Mucosa of rectum (tissue), 2 donors: ENCODE data around the gene PLEKHG7.

Experiments used
- H3K27ac ChIP-seq, 2 donors: one replicate each; pipeline ENCODE4 v1.7.0; 2013; ENCODE audit warnings: inconsistent platforms in 2 of 2, low read depth in 2 of 2, low read length in 2 of 2
- H3K27me3 ChIP-seq, 2 donors: one replicate each; pipeline ENCODE4 v1.7.0; 2013; ENCODE audit warnings: low read length in 2 of 2; ENCODE audit not compliant: control insufficient read depth in 2 of 2, insufficient read depth in 2 of 2
- H3K36me3 ChIP-seq, 2 donors: one replicate each; pipeline ENCODE4 v1.7.0; 2013; ENCODE audit warnings: low read length in 2 of 2; ENCODE audit not compliant: control insufficient read depth in 2 of 2, insufficient read depth in 2 of 2
- H3K4me1 ChIP-seq, 2 donors: one replicate each; pipeline ENCODE4 v1.7.0; 2013; ENCODE audit warnings: low read length in 2 of 2, mild to moderate bottlenecking in 1 of 2; ENCODE audit not compliant: control insufficient read depth in 2 of 2, insufficient read depth in 2 of 2
- H3K4me3 ChIP-seq, 2 donors: one replicate each; pipeline ENCODE4 v1.7.0; 2013; ENCODE audit warnings: low read length in 2 of 2
- H3K9ac ChIP-seq, 2 donors: one replicate each; pipeline ENCODE4 v1.7.0; 2013; ENCODE audit warnings: low read length in 2 of 2, low read depth in 1 of 2, mild to moderate bottlenecking in 1 of 2
- H3K9me3 ChIP-seq, 2 donors: one replicate each; pipeline ENCODE4 v1.7.0; 2013; ENCODE audit warnings: low read length in 2 of 2; ENCODE audit not compliant: control insufficient read depth in 2 of 2
- donor health status: healthy.
- donor health status: Normal muscosa, but diverticular disease.

The PLEKHG7 gene

DNA sequence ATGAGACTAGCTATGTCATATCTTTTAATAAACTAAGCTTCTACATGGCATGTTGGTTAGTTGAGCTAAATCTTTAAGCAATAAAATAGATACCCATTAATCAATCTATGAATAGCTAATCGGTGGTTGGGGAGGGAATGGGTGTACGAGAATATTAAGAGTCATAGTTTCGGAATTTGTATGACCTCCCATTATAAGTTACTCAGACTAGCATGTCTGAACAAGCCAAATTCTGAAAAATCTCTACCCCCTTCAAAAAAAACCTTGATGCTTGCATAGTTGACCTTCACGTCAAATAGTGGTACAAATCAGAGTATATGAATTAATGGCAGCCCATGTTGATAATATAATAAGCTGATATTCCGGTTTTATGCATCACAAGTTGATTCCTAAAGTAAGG, 60.0 kb downstream of the PLEKHG7 start:
- no peak overlapping the region for H3K9ac ChIP-seq
- no peaks in the 10 kb centered on the region for H3K9me3 ChIP-seq
- no peak overlapping the region for H3K27ac ChIP-seq
- no peaks in the 10 kb centered on the region for H3K36me3 ChIP-seq
- no peaks in the 10 kb centered on the region for H3K4me1 ChIP-seq
- H3K27me3 ChIP-seq: no peaks in the 10 kb centered on the region
- H3K4me3 ChIP-seq: no peak overlapping the region

DNA sequence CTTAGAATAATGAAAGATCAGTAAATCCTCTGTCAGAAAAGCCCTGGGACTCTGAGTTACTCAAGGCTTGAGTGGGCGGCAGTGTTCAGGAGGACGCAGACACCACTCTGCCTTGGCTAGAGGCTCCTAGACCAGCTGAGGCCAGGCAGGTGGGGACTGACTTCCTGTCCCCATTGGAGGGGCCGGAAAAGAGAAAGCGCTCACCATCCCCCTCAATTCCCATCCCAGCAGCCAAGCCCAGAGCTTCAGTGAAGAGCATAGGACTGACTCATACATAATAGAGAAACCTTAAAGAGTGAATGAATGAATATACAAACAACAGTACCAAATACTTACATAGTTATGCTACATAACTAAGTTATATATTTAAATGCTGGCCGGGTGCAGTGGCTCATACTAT, 62.0 kb downstream of the PLEKHG7 start:
- Histone ChIP-seq H3K4me1 (no peaks in the 10 kb centered on the region), H3K9me3 (no peaks in the 10 kb centered on the region), H3K27ac (no peak overlapping the region), H3K27me3 (no peaks in the 10 kb centered on the region), H3K4me3 (no peak overlapping the region), H3K9ac (no peak overlapping the region), H3K36me3 (no peaks in the 10 kb centered on the region)

DNA sequence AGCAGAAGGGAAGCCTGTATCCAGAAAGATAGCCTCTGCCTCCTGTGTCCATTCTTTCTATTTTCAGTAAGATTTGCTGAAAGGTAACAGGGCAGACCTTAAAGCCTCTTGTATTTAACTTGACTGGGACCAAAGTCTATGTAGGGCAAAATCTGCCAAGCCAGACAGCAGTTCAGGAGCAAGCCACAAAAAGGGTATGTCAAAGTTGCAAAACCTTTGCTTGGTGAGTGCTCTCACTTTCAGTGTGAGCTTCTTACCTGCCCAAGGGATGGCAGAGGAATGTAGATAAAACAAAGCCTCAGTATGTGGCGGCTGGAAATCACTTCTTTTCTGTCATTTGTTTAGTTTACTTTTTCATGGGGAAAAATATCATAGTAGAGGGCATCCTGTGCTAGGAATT, 63.1 kb downstream of the PLEKHG7 start:
- H3K4me3 ChIP-seq: no peak overlapping the region
- no peaks in the 10 kb centered on the region for H3K9me3 ChIP-seq
- no peaks in the 10 kb centered on the region for H3K4me1 ChIP-seq
- H3K27me3 ChIP-seq: no peaks in the 10 kb centered on the region
- H3K36me3 ChIP-seq: no peaks in the 10 kb centered on the region
- no peak overlapping the region for H3K27ac ChIP-seq
- no peak overlapping the region for H3K9ac ChIP-seq

DNA sequence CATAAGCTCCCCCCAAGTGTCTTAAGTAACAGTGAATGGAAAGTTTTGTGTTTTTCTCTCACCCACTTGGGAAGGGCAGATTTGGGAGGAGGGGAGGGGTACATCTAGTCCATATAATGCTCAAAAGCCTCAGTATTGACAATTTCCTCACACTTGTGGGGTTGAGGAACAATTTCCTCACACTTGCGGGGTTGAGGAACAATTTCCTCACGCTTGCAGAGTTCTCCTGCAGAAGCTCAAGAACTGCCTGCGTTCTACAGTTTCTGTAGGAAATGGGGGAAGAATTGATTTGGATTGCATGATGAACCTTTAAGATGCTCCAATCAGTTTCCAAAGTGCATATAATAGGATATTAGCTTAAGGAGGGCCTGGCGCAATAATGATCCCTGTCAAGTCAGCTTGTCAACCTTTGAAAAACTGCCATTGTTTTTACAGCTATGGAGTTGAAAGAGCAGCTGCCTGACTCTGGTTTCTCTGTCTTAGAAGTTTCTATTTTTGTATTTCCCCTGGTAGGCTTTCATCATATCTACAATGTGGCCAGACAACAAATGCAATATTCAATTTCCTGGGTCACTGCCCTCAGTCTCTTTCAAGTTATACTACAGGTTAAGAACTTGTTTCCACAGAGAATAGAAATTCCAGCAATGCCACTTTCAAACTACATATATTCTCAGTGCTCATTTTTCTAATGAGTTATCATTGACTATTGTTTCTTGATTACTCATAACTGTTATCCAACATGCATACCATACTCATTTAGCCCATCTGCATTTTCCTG, 66.5 kb downstream of the PLEKHG7 start:
- Histone ChIP-seq H3K27me3 (no peaks in the 10 kb centered on the region), H3K9ac (no peak overlapping the region), H3K27ac (peak overlapping the region in 1 of 2 donors; percentile 35), H3K4me3 (no peak overlapping the region), H3K9me3 (no peaks in the 10 kb centered on the region), H3K36me3 (no peaks in the 10 kb centered on the region), H3K4me1 (no peaks in the 10 kb centered on the region)

DNA sequence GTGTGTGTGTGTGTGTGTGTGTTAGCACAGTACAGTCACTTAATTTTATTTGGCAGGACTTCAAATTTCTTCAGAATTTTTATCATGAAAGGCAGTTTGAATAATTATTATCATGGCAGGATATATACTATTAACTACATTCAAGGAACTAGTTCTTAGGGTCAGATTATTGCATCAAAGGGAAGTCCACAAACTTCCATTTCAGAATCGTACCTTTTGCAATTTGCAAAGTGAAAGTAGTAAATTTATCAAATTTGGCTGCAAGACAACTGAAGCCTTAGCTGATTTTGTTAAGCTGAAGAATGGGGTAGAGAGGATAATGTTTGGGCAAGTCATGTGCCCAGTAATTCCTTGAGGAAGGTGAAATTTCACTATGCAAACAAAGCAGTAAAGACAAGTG, 68.2 kb downstream of the PLEKHG7 start:
- Histone ChIP-seq H3K27me3 (no peaks in the 10 kb centered on the region), H3K4me3 (no peak overlapping the region), H3K9ac (no peak overlapping the region), H3K9me3 (no peaks in the 10 kb centered on the region), H3K27ac (no peak overlapping the region), H3K4me1 (no peaks in the 10 kb centered on the region), H3K36me3 (peaks cover 3 to 4% of the 10 kb centered on the region in 2 donors)

DNA sequence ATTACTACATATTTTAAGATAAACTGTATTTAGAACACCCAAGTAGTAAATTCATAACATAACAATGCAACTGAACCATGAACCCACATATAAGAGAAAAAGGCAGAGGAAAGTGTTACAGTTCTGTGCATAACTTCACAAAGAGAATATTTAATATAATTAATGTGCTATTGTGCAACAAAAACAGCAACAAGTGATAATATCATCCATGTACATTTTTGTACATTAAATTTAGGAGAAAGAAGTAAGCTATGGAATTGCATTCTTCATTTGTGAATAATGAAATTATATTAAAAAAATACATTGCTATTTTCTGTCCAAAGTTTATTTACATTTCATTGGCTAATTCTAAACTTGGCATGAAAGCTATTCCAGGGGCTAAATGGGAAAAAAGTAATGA, 72.6 kb downstream of the PLEKHG7 start:
- peaks cover 27 to 28% of the 10 kb centered on the region in 2 donors for H3K36me3 ChIP-seq

DNA sequence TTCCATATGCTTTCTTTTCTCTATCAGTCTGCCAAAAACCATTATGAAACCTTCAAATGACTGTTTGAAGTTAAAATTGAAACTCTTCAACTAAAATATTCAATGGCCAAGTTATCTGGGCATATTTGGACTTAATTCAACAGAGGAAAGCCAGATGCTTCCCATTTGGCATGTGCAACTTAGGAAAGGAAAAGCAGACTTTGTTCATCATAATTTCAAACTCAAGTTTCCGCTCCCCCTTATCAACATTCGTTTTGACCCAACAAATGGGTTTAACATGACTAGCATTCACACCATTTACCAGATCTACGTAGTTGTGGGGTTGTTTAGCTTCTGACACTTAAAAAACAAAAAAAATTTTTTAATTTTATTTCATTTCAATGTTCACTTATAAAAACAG, 75.7 kb downstream of the PLEKHG7 start:
- Histone ChIP-seq H3K27me3 (no peaks in the 10 kb centered on the region), H3K4me1 (no peaks in the 10 kb centered on the region), H3K27ac (no peak overlapping the region), H3K4me3 (no peak overlapping the region), H3K9me3 (no peaks in the 10 kb centered on the region), H3K9ac (no peak overlapping the region), H3K36me3 (peaks cover 35% of the 10 kb centered on the region in 2 donors)

More for the DNA sequence above, 72.6 kb downstream of the PLEKHG7 start:
- Histone ChIP-seq H3K9me3 (no peaks in the 10 kb centered on the region), H3K4me3 (no peak overlapping the region), H3K4me1 (no peaks in the 10 kb centered on the region), H3K9ac (no peak overlapping the region), H3K27me3 (no peaks in the 10 kb centered on the region), H3K27ac (no peak overlapping the region)

DNA sequence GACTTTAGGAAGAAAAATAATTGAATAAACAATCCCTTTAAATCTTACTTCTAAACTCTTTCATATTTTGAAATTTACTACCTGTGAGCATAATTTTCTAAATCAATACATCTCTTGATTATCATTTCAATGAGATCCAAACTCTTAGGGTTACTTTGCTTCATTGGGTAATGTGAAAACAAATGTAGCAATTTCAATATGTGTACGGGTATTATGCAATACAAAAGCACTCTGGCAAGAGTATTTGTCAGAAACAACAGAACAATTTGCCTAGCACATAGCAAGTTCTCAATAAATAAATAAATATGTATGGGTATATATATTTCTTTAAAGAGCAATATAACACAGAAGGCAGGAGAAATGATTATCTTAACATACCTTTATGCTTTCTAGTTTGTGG, 77.1 kb downstream of the PLEKHG7 start:
- H3K36me3 ChIP-seq: peaks cover 35% of the 10 kb centered on the region in 2 donors
- no peak overlapping the region for H3K27ac ChIP-seq
- no peak overlapping the region for H3K4me3 ChIP-seq
- H3K4me1 ChIP-seq: no peaks in the 10 kb centered on the region
- no peaks in the 10 kb centered on the region for H3K9me3 ChIP-seq
- no peak overlapping the region for H3K9ac ChIP-seq
- H3K27me3 ChIP-seq: no peaks in the 10 kb centered on the region

DNA sequence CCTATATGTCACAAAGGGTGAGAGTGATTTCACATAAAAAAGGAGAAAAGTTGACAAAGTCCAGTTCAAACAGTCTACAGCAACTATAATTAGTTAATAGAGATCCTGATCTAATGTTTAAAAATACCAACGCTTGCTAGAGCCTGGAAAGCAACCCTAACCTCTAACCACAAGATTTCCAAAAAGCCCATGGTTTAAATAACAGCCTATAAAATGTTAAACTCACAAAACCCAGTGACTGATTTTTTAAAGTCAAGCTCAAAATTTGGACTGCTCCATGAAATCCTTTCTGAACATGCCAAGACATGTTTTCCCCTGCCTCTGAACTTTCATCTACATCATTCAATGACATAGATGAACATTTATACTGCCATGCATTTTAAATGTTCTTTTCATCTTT, 81.6 kb downstream of the PLEKHG7 start:
- Histone ChIP-seq H3K27ac (no peak overlapping the region), H3K9ac (no peak overlapping the region), H3K4me3 (no peak overlapping the region), H3K36me3 (peaks cover 7 to 9% of the 10 kb centered on the region in 2 donors), H3K27me3 (no peaks in the 10 kb centered on the region), H3K9me3 (no peaks in the 10 kb centered on the region), H3K4me1 (no peaks in the 10 kb centered on the region)

DNA sequence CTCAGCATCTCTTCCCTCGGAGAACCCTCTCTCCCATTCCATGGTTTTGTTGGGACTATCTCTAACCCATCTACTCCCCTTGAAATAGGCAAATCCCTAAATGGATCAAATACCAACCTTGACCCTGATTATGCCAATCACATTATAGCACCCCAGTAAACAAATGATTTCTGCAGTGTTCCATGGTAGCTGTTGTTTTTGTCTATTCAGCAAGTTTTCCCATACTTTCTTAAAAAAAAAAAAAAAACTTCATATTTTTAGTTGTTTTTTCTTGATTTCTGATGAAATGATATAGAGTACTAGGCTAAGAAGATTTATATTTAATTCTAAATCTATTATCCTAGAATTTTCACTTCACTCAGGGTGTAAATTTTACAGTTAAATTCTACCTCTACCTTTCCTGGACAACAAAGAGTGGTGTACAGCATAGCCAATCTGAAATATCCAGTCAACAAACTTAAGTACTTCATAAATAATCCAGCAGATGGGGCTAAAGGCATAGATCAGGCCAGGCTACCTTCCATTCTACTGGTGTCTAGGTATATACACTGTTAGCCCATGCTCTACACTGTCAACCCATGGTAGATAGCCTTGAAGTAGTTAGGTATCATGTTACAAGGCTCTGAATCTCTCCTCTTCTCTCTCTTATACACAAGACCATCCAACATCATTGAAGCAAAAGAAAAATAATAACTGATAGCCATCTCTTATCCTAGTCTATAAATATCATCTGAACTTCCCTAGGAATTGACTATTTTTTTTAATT, 82.2 kb downstream of the PLEKHG7 start:
- peaks cover 7 to 12% of the 10 kb centered on the region in 2 donors for H3K36me3 ChIP-seq
- H3K9ac ChIP-seq: no peak overlapping the region
- H3K4me1 ChIP-seq: no peaks in the 10 kb centered on the region
- H3K9me3 ChIP-seq: no peaks in the 10 kb centered on the region
- H3K4me3 ChIP-seq: no peak overlapping the region
- H3K27ac ChIP-seq: no peak overlapping the region
- no peaks in the 10 kb centered on the region for H3K27me3 ChIP-seq
